CD14-positive monocyte (primary cell): Measurements from ENCODE around the gene IRF4. TPM values are rescaled to one million over a fixed set of nuclear protein-coding genes. Genes with fewer than 3 reads are reported as not detected.

Experiments
- DNase-seq, 3 donors: peaks; one replicate each; pipeline ENCODE4 v3.0.0-alpha.2; 2011 to 2022
- H2AFZ ChIP-seq: 2 replicates; pipeline ENCODE4 v1.6.0; 2012; ENCODE audit warnings: mild to moderate bottlenecking, low read depth, low read length, inconsistent platforms; ENCODE audit not compliant: insufficient read depth, poor library complexity, severe bottlenecking
- H3K27ac ChIP-seq, 2 donors: 1 replicate in 1 of 2; 2 replicates in 1 of 2; pipeline ENCODE4 v1.5.1; 2012 to 2013; ENCODE audit warnings: low read length in 2 of 2, control low read depth in 1 of 2, inconsistent platforms in 1 of 2, low read depth in 1 of 2, mild to moderate bottlenecking in 1 of 2
- H3K27me3 ChIP-seq, 2 donors: one replicate each; pipeline versions ENCODE4 v1.6.0 to v1.6.1; 2011 to 2013; ENCODE audit warnings: low read length in 2 of 2; ENCODE audit not compliant: control insufficient read depth in 2 of 2, insufficient read depth in 2 of 2
- H3K36me3 ChIP-seq, 2 donors: replicated peaks in 1 of 2; 1 replicate in 1 of 2; 2 replicates in 1 of 2; pipeline versions ENCODE4 v1.5.1 to v1.6.1; 2012 to 2013; ENCODE audit warnings: low read length in 2 of 2, control low read depth in 1 of 2, inconsistent platforms in 1 of 2, mild to moderate bottlenecking in 1 of 2; ENCODE audit not compliant: insufficient read depth in 2 of 2, control insufficient read depth in 1 of 2
- H3K4me1 ChIP-seq, 2 donors: 1 replicate in 1 of 2; 2 replicates in 1 of 2; pipeline versions ENCODE4 v1.5.1 to v1.6.1; 2012 to 2013; ENCODE audit warnings: low read length in 2 of 2, control low read depth in 1 of 2, inconsistent platforms in 1 of 2, mild to moderate bottlenecking in 1 of 2, moderate library complexity in 1 of 2; ENCODE audit not compliant: insufficient read depth in 2 of 2, control insufficient read depth in 1 of 2
- H3K4me2 ChIP-seq: replicated peaks from 2 replicates; pipeline ENCODE3; 2012; ENCODE audit warnings: low read length, moderate library complexity, mild to moderate bottlenecking; ENCODE audit not compliant: poor library complexity, severe bottlenecking; ENCODE audit errors: extremely low read depth
- H3K4me3 ChIP-seq, 3 experiments: fragments of 200-600 bp in 1 of 3; sonication (generic) in 1 of 3; replicated peaks in 1 of 3; 1 replicate in 2 of 3; 2 replicates in 1 of 3; pipeline ENCODE4 v1.5.1; 2011 to 2013; ENCODE audit warnings: low read length in 3 of 3, mild to moderate bottlenecking in 3 of 3, control low read depth in 2 of 3, low read depth in 2 of 3, inconsistent platforms in 1 of 3, moderate library complexity in 1 of 3
- H3K79me2 ChIP-seq: 2 replicates; pipeline ENCODE4 v1.6.0; 2012; ENCODE audit warnings: mild to moderate bottlenecking, control low read depth, inconsistent platforms, low read length, moderate library complexity; ENCODE audit not compliant: insufficient read depth
- H3K9ac ChIP-seq: 2 replicates; pipeline ENCODE4 v1.6.0; 2017; ENCODE audit warnings: low read length, mild to moderate bottlenecking; ENCODE audit not compliant: insufficient read depth, poor library complexity, severe bottlenecking
- H3K9me3 ChIP-seq, 2 donors: replicated peaks in 1 of 2; 1 replicate in 1 of 2; 2 replicates in 1 of 2; pipeline versions ENCODE4 v1.5.1 to v1.6.1; 2012 to 2013; ENCODE audit warnings: low read length in 2 of 2, control low read depth in 1 of 2; ENCODE audit not compliant: control insufficient read depth in 1 of 2, insufficient read depth in 1 of 2
- H4K20me1 ChIP-seq: 2 replicates; pipeline ENCODE4 v1.6.0; 2012; ENCODE audit warnings: mild to moderate bottlenecking, low read length, control low read depth, moderate library complexity; ENCODE audit not compliant: insufficient read depth
- H3K27ac Mint-ChIP-seq, 7 donors: one replicate each; pipeline ENCODE4 v1.8.0; 2020; ENCODE audit warnings: mild to moderate bottlenecking in 7 of 7, mixed read lengths in 7 of 7, moderate library complexity in 6 of 7, inconsistent platforms in 2 of 7
- H3K27me3 Mint-ChIP-seq, 3 donors: one replicate each; pipeline ENCODE4 v1.8.0; 2021 to 2022; ENCODE audit warnings: low read depth in 3 of 3, mild to moderate bottlenecking in 3 of 3, mixed read lengths in 3 of 3, moderate library complexity in 3 of 3, inconsistent platforms in 1 of 3
- H3K36me3 Mint-ChIP-seq, 2 donors: one replicate each; pipeline ENCODE4 v1.8.0; 2020; ENCODE audit warnings: mixed read lengths in 2 of 2, inconsistent platforms in 1 of 2, mild to moderate bottlenecking in 1 of 2
- H3K4me1 Mint-ChIP-seq: one replicate; pipeline ENCODE4 v1.8.0; 2020; ENCODE audit warnings: mild to moderate bottlenecking, mixed read lengths
- H3K4me3 Mint-ChIP-seq, 2 donors: one replicate each; pipeline ENCODE4 v1.8.0; 2020; ENCODE audit warnings: mild to moderate bottlenecking in 2 of 2, mixed read lengths in 2 of 2, moderate library complexity in 1 of 2
- H3K9me3 Mint-ChIP-seq, 7 donors: one replicate each; pipeline ENCODE4 v1.8.0; 2020 to 2022; ENCODE audit warnings: mixed read lengths in 7 of 7, mild to moderate bottlenecking in 6 of 7, moderate library complexity in 6 of 7, inconsistent platforms in 2 of 7
- CTCF ChIP-seq: fragments of 200-600 bp; IDR thresholded peaks from one replicate; pipeline ENCODE4 v1.8.0; 2022; ENCODE audit warnings: antibody characterized with exemption, mild to moderate bottlenecking
- WGBS: methylation state at CpG from one replicate; pipeline ENCODE4 v1.1.5; 2013; ENCODE audit warnings: missing lambda C conversion rate; ENCODE audit not compliant: insufficient coverage; 5-methylcytosine and 5-hydroxymethylcytosine counted together
- intact Hi-C, 2 donors: fragments of 100-400 bp; cut with micrococcal nuclease; formaldehyde crosslinking; loops; one replicate each; pipeline versions ENCODE4 v1.15.0 to v1.15.1; 2023
- polyA plus RNA-seq, 3 donors: library from polyadenylated mRNA; depleted of rRNA in 1 of 3; unstranded in 2 of 3; stranded (reverse) in 1 of 3; fragments of 300-500 nt in 2 of 3; fragments of >200 nt in 1 of 3; fragmentation: Illumina TruSeq in 2 of 3; gene quantifications; 1 replicate in 2 of 3; 2 replicates in 1 of 3; pipeline ENCODE4 v1.2.3, GENCODE V29; 2012 to 2021

IRF4 gene
- polyA plus RNA-seq, 3 donors, result 3.0 to 13.6 (median 6.4) TPM

GRCh38 chr6:359261-360035 is 32.1 kb upstream of the IRF4 start:
- Histone ChIP-seq H3K4me1 (peaks cover 25 to 33% of the 10 kb centered on the region in 2 donors), H3K9me3 (peaks cover 8 to 20% of the 10 kb centered on the region in 2 donors), H3K27ac (no peak overlapping the region), H3K4me2 (no peak overlapping the region), H3K4me3 (no peak overlapping the region), H3K79me2 (no peaks in the 10 kb centered on the region), H3K27me3 (no peaks in the 10 kb centered on the region), H3K36me3 (no peaks in the 10 kb centered on the region), H3K9ac (no peak overlapping the region), H4K20me1 (no peaks in the 10 kb centered on the region), H2AFZ (no peak overlapping the region)
- peaks cover 0 to 10% (median 5%) of the 10 kb centered on the region in 3 donors for H3K27me3 Mint-ChIP-seq
- peaks cover 9 to 32% (median 22%) of the 10 kb centered on the region in 7 donors for H3K9me3 Mint-ChIP-seq
- peaks cover 27% of the 10 kb centered on the region for H3K4me1 Mint-ChIP-seq
- DNase-seq, result no peak
- H3K4me3 Mint-ChIP-seq, result no peak overlapping the region
- TF ChIP-seq CTCF, result no peak
- no peak overlapping the region for H3K27ac Mint-ChIP-seq
- intact Hi-C loops, result no loop called here
- 77% methylated on average over 17 of the region's 20 CpGs for WGBS
- peaks cover 3 to 16% of the 10 kb centered on the region in 2 donors for H3K36me3 Mint-ChIP-seq

- Mint-ChIP-seq H3K36me3 (peaks cover 3 to 13% of the 10 kb centered on the region in 2 donors), H3K4me1 (peaks cover 20% of the 10 kb centered on the region), H3K9me3 (peaks cover 10 to 34% (median 23%) of the 10 kb centered on the region in 7 donors), H3K4me3 (no peak overlapping the region), H3K27ac (no peak overlapping the region), H3K27me3 (peaks cover 3 to 12% (median 8%) of the 10 kb centered on the region in 3 donors)
- Histone ChIP-seq H3K4me1 (peaks cover 20 to 24% of the 10 kb centered on the region in 2 donors), H3K36me3 (no peaks in the 10 kb centered on the region), H3K4me2 (no peak overlapping the region), H3K9ac (no peak overlapping the region), H3K9me3 (peaks cover 8 to 20% of the 10 kb centered on the region in 2 donors), H3K27ac (no peak overlapping the region), H4K20me1 (no peaks in the 10 kb centered on the region), H2AFZ (no peak overlapping the region), H3K27me3 (no peaks in the 10 kb centered on the region), H3K79me2 (no peaks in the 10 kb centered on the region), H3K4me3 (no peak overlapping the region)
- WGBS, result no CpG with 5 or more reads among the region's 5 CpGs
- no peak for DNase-seq
- no peak for TF ChIP-seq CTCF
- intact Hi-C loops, result no loop called here
Measured at GRCh38 chr6:360349-360748, 31.2 kb upstream of the IRF4 start.
